Duodenal mucosa (tissue), 2 donors: ENCODE data around the gene FALEC.

Experiments used
- H3K27ac ChIP-seq: one replicate; pipeline ENCODE4 v1.7.0; 2013; ENCODE audit warnings: low read depth, low read length
- H3K27me3 ChIP-seq, 2 donors: one replicate each; pipeline ENCODE4 v1.7.0; 2013; ENCODE audit warnings: low read length in 2 of 2, control low read depth in 1 of 2; ENCODE audit not compliant: insufficient read depth in 2 of 2, control insufficient read depth in 1 of 2
- H3K36me3 ChIP-seq, 2 donors: one replicate each; pipeline ENCODE4 v1.7.0; 2013; ENCODE audit warnings: low read length in 2 of 2, control low read depth in 1 of 2; ENCODE audit not compliant: insufficient read depth in 2 of 2, control insufficient read depth in 1 of 2
- H3K4me1 ChIP-seq, 2 donors: one replicate each; pipeline ENCODE4 v1.7.0; 2013; ENCODE audit warnings: low read length in 2 of 2, control low read depth in 1 of 2; ENCODE audit not compliant: insufficient read depth in 2 of 2, control insufficient read depth in 1 of 2
- H3K4me3 ChIP-seq, 2 donors: one replicate each; pipeline ENCODE4 v1.7.0; 2013; ENCODE audit warnings: low read length in 2 of 2, low read depth in 1 of 2
- H3K9ac ChIP-seq, 2 donors: one replicate each; pipeline ENCODE4 v1.7.0; 2013; ENCODE audit warnings: low read length in 2 of 2, low read depth in 1 of 2
- H3K9me3 ChIP-seq, 2 donors: one replicate each; pipeline ENCODE4 v1.7.0; 2013; ENCODE audit warnings: low read length in 2 of 2, control low read depth in 1 of 2; ENCODE audit not compliant: control insufficient read depth in 1 of 2

The FALEC gene

DNA sequence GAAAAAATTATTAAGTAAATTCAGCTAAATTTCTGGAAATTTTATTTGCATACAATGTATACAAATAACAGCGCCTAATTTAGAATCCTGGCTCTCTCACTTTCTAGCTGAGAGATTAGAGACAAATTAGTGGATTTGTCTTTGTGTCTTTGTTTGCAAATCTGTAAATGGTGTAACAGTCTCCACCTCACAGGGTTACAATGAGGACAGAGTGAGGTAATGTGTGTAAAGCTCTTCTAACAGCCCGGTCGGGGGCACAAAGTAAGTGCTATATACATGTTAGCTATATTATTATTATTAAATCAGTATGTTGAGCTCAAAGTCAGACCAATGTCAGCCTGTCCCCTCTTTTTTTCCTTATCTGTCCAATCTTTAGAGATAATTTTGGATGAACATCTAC, 28.7 kb downstream of the FALEC start:
- no peaks in the 10 kb centered on the region for H3K9me3 ChIP-seq
- no peak overlapping the region for H3K9ac ChIP-seq
- H3K36me3 ChIP-seq, result no peaks in the 10 kb centered on the region
- no peaks in the 10 kb centered on the region for H3K27me3 ChIP-seq
- no peak overlapping the region for H3K4me3 ChIP-seq
- no peak overlapping the region for H3K27ac ChIP-seq
- H3K4me1 ChIP-seq, result peaks cover 0 to 3% of the 10 kb centered on the region in 2 donors

GRCh38 chr1:150545486-150546032, 30.0 kb downstream of the FALEC start:
- H3K9me3 ChIP-seq, result no peaks in the 10 kb centered on the region
- H3K27ac ChIP-seq, result no peak overlapping the region
- H3K27me3 ChIP-seq, result peaks cover 3 to 6% of the 10 kb centered on the region in 2 donors
- H3K4me3 ChIP-seq, result no peak overlapping the region
- no peak overlapping the region for H3K9ac ChIP-seq
- no peaks in the 10 kb centered on the region for H3K36me3 ChIP-seq
- peaks cover 0 to 10% of the 10 kb centered on the region in 2 donors for H3K4me1 ChIP-seq

DNA sequence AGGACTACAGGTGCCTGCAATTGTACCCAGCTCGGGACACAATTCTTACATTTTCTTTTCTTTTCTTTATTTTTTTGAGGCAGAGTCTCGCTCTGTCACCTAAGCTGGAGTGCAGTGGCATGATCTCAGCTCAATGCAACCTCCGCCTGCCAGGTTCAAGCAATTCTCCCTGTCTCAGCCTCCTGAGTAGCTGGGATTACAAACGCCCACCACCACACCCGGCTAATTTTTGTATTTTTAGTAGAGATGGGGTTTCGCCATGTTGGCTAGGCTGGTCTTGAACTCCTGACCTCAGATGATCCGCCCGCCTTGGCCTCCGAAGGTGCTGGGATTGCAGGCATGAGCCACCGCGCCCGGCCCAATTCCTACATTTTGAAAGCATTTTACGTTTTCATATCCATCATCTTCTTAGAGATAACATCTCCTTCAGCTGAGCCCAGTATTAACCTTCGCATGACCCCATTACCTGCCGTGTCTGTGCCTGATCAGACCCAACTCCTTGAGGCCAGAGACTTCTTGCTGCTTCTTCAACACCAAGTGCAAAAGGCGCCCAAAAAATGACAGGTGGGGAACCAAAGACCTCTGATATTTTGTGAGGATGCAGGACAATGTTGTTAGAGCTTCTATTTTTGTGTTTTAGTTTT, 30.9 kb downstream of the FALEC start:
- H3K4me3 ChIP-seq, result no peak overlapping the region
- H3K27ac ChIP-seq, result no peak overlapping the region
- H3K9ac ChIP-seq, result no peak overlapping the region
- no peaks in the 10 kb centered on the region for H3K9me3 ChIP-seq
- H3K4me1 ChIP-seq, result peaks cover 0 to 10% of the 10 kb centered on the region in 2 donors
- H3K36me3 ChIP-seq, result no peaks in the 10 kb centered on the region
- H3K27me3 ChIP-seq, result peaks cover 3 to 6% of the 10 kb centered on the region in 2 donors

DNA sequence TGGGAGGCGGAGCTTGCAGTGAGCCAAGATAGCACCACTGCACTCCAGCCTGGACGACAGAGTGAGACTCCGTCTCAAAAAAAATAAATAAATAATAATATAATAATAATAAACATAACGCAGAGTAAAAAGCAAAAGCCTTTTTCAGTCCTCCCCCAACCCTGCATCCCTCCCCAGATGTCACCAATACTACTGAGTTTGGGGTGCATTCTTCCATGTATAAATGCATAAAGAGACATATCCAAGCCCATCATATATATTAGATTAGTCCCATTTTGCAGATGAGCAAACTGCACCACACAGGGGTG, 32.7 kb downstream of the FALEC start:
- no peak overlapping the region for H3K27ac ChIP-seq
- H3K9ac ChIP-seq, result peak overlapping the region in 1 of 2 donors; percentile 48
- H3K36me3 ChIP-seq, result no peaks in the 10 kb centered on the region
- peak overlapping the region; percentile 53 to 68 for H3K4me3 ChIP-seq
- H3K9me3 ChIP-seq, result no peaks in the 10 kb centered on the region
- peaks cover 3 to 6% of the 10 kb centered on the region in 2 donors for H3K27me3 ChIP-seq
- H3K4me1 ChIP-seq, result peaks cover 13 to 19% of the 10 kb centered on the region in 2 donors

- Histone ChIP-seq H3K4me3 (peak within 1 kb of the TSS; percentile 53 to 68), H3K36me3 (no peaks in the 10 kb centered on the region), H3K4me1 (peaks cover 13 to 19% of the 10 kb centered on the region in 2 donors), H3K9ac (peak within 1 kb of the TSS; percentile 48 to 56), H3K27me3 (peaks cover 3 to 6% of the 10 kb centered on the region in 2 donors), H3K9me3 (no peaks in the 10 kb centered on the region), H3K27ac (peak within 1 kb of the TSS; percentile 62)
These were observed 33.3 kb downstream of the FALEC start, which contains the start of gene ADAMTSL4 for GRCh38 chr1:150548632-150549495. TSS of gene ADAMTSL4 (plus strand) at chr1:150549408. CDS start at chr1:150552289, 2,881 bp downstream.

DNA sequence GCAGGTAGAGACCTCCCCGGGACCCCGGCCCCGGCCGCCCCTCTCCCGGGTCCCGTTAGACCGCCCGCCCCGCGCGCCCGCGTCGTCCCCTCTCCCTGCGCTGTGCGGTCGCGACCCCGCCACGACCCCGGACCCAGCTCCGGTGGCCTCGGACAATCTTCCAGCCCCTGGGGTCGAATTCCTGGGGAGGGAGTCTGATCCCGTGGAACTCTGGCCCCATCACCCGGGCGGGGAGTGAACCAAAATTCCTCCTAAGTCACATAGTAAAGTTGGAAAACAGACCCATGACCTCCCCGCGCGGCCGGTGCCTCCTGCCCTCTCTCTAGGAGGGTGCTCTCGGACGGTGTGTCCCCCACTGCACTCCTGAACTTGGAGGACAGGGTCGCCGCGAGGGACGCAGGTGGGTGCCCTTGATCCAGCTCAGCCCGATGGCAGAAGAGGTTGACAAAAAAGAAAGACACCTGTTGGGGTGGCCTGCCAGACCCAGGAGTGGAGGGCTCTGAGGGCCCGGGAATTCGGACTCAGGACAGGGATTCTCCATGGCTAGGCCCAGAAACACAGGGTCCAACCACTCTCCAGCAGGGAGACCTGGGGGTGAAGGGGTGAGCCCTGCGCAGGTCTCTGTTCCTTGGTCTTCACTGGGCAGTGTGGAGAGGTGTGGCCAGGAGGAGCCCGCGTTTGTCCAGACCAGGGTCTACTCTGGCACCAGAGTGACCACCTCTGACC, 34.1 kb downstream of the FALEC start:
- Histone ChIP-seq H3K4me3 (peak overlapping the region; percentile 36 to 40), H3K4me1 (peaks cover 13 to 19% of the 10 kb centered on the region in 2 donors), H3K36me3 (no peaks in the 10 kb centered on the region), H3K27me3 (peaks cover 3 to 6% of the 10 kb centered on the region in 2 donors), H3K9ac (peak overlapping the region; percentile 43 to 56), H3K27ac (peak overlapping the region; percentile 62), H3K9me3 (no peaks in the 10 kb centered on the region)

GRCh38 chr1:150550222-150551050, 34.9 kb downstream of the FALEC start:
- Histone ChIP-seq H3K9ac (peak overlapping the region in 1 of 2 donors; percentile 56), H3K9me3 (no peaks in the 10 kb centered on the region), H3K4me3 (no peak overlapping the region), H3K36me3 (peaks cover 0 to 2% of the 10 kb centered on the region in 2 donors), H3K4me1 (peaks cover 13 to 19% of the 10 kb centered on the region in 2 donors), H3K27me3 (peaks cover 3 to 6% of the 10 kb centered on the region in 2 donors), H3K27ac (no peak overlapping the region)

DNA sequence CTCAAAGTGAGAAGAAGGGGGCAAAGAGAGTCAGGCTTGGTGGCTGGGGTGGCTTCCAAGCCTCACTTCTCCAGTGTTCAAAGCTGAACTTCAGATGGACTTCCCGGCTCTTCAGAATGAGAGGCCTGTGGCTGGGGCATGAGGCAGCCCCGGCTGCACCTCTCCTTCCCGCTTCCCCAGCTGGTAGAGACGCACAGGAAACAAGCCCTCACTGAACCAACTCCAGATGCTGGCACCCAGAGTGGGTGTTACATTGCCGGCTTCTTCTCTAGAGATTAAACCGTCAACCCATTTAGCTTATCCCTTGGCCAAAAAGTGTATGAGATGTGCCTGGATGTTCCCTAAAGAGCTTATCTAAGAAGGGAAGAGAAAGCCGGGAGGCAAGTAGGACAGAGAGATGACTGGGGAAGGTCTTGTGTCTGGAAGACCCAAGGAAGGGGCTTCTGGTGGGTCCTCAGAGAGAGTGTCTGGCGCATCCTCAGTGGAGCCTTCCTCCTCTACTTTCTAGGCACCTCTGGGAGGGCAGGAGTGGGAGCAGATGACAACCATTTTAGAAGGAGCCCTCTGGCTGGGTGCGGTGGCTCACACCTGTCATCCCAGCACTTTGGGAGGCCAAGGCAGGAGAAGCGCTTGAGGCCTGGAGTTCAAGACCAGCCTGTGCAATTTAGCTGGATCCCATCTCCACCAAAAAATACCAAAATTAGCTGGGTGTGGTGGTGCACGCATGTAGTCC, 35.7 kb downstream of the FALEC start:
- Histone ChIP-seq H3K36me3 (peaks cover 0 to 6% of the 10 kb centered on the region in 2 donors), H3K27ac (no peak overlapping the region), H3K9ac (no peak overlapping the region), H3K9me3 (no peaks in the 10 kb centered on the region), H3K27me3 (peaks cover 3 to 6% of the 10 kb centered on the region in 2 donors), H3K4me3 (no peak overlapping the region), H3K4me1 (peaks cover 13 to 19% of the 10 kb centered on the region in 2 donors)

DNA sequence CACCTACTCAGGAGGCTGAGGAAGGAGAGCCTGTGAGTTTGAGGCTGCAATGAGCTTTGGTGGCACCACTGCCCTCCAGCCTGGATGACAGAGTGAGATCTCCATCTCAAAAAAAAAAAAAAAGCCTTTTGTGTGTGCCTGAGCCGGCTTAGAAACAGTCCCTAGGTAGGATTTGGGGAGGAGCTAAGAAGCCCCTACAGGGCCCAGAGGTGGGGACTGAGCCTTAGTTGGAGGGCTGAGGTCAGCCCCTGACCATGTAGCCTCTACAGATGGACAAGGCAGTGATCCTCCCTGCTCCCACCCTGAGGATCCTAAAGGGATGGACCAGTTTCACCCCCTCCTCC, 36.2 kb downstream of the FALEC start:
- Histone ChIP-seq H3K9ac (no peak overlapping the region), H3K36me3 (peaks cover 0 to 6% of the 10 kb centered on the region in 2 donors), H3K27me3 (peaks cover 3 to 6% of the 10 kb centered on the region in 2 donors), H3K4me1 (peaks cover 13 to 19% of the 10 kb centered on the region in 2 donors), H3K9me3 (no peaks in the 10 kb centered on the region), H3K27ac (peak overlapping the region; percentile 42), H3K4me3 (no peak overlapping the region)
